NCI-H524 treated with DMSO at 0.1 percent for 48 hours (cell line): ENCODE measurements around the gene P2RX4.
"Not testable (repeated sequence)": the region's sequence is repeated elsewhere in the genome, so short reads cannot be mapped to it uniquely, and the experiment has no call there.

Experiments used
- DNase-seq: peaks from one replicate; lab custom pipeline; 2025; lab: John Stamatoyannopoulos, UW

The P2RX4 gene

DNA sequence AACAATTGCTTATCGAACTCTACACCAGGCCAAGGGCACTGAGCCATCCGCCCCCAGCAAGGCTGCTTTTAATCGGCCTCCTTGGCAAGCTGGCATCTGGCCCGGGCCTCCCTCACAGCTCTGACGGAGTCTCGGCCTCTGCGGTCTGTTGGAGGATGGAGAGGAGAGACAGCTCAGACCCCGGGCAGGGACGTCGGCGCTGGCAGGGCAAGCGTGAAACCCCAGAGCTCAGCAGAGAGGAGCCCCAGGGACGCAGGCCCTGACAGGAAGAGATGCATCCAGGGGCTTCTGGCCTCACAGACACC, 69.1 kb downstream of the P2RX4 start:
- no peak for DNase-seq

- no peak for DNase-seq
Observed at GRCh38 chr12:121279507-121279915, 69.6 kb downstream of the P2RX4 start.

DNA sequence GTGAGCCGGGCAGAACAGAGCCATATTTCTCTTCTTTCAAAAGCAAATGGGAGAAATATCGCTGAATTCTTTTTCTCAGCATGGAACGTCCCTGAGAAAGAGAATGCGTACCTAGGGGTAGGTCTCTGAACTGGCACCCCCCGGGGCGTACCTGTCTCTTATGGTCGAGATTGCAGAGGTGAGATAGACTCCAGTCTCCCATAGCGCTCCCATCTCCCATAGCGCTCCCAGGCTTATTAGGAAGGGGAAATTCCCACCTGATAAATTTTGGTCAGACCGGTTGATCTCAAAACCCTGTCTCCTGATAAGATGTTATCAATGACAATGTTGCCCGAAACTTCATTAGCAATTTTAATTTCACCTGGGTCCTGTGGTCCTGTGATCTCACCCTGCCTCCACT, 70.6 kb downstream of the P2RX4 start:
- DNase-seq: not testable (repeated sequence)

GRCh38 chr12:121281116-121281515, 71.2 kb downstream of the P2RX4 start:
- not testable (repeated sequence) for DNase-seq

- no peak for DNase-seq
Observed at GRCh38 chr12:121282072-121282742, 72.3 kb downstream of the P2RX4 start.

- not testable (repeated sequence) for DNase-seq
Observed at GRCh38 chr12:121282910-121283309, 73.0 kb downstream of the P2RX4 start.

- no peak for DNase-seq
Observed at GRCh38 chr12:121283388-121283787, 73.5 kb downstream of the P2RX4 start.
